22Rv1 (cell line): ENCODE measurements around the gene ADGRB3.
A peak's percentile ranks its signal among the peaks of the same experiment; 100 is the strongest.

Experiments
- H3K27ac ChIP-seq: fragments of 450-650 bp; 2 replicates; pipeline ENCODE4 v1.5.1; 2017
- CTCF ChIP-seq: fragments of 450-650 bp; IDR thresholded peaks from 2 replicates; pipeline ENCODE4 v1.5.1; 2017; ENCODE audit warnings: mild to moderate bottlenecking
- ZFX ChIP-seq: fragments of 450-650 bp; IDR thresholded peaks from 2 replicates; pipeline ENCODE4 v1.6.1; 2017; ENCODE audit warnings: antibody characterized with exemption, borderline replicate concordance

ADGRB3 gene

GRCh38 chr6:68633281-68633971, 1.7 kb upstream of the ADGRB3 start:
- H3K27ac ChIP-seq, result no peak overlapping the region
- TF ChIP-seq CTCF, result no peak
- TF ChIP-seq ZFX, result no peak

GRCh38 chr6:68633972-68634725, 933 bp upstream of the ADGRB3 start:
- no peak for TF ChIP-seq CTCF
- TF ChIP-seq ZFX, result no peak
- peak overlapping the region; percentile 54 for H3K27ac ChIP-seq

GRCh38 chr6:68635412-68635705, 277 bp downstream of the ADGRB3 start:
- H3K27ac ChIP-seq, result peak overlapping the region; percentile 54
- TF ChIP-seq ZFX (no peak), CTCF (no peak)

- no peak for TF ChIP-seq CTCF
- no peak for TF ChIP-seq ZFX
- H3K27ac ChIP-seq, result peak overlapping the region; percentile 54
Observed at GRCh38 chr6:68635706-68636513, 828 bp downstream of the ADGRB3 start.

- TF ChIP-seq CTCF, result no peak
- no peak for TF ChIP-seq ZFX
Observed at GRCh38 chr6:68636666-68637065, 1.6 kb downstream of the ADGRB3 start.

GRCh38 chr6:68637071-68637470, 2.0 kb downstream of the ADGRB3 start:
- TF ChIP-seq CTCF (no peak), ZFX (no peak)
- no peak overlapping the region for H3K27ac ChIP-seq

More at GRCh38 chr6:68636666-68637065, 1.6 kb downstream of the ADGRB3 start:
- no peak overlapping the region for H3K27ac ChIP-seq

- no peak for TF ChIP-seq CTCF
- TF ChIP-seq ZFX, result no peak
- H3K27ac ChIP-seq, result no peak overlapping the region
Observed at GRCh38 chr6:68637782-68638181, 2.7 kb downstream of the ADGRB3 start.
